Stimulated activated CD8-positive, alpha-beta memory T cell treated with anti-CD3 and anti-CD28 coated beads, Interleukin-4, amount 100 ng/mL, for 24 hours (primary cell): Measurements from ENCODE around the gene TTLL12.
"Not testable (repeated sequence)": the region's sequence is repeated elsewhere in the genome, so short reads cannot be mapped to it uniquely, and the experiment has no call there.

Experiments used
- DNase-seq: peaks from one replicate; pipeline ENCODE4 v3.0.0-alpha.2; 2020; ENCODE audit warnings: low read depth

TTLL12 gene

DNA sequence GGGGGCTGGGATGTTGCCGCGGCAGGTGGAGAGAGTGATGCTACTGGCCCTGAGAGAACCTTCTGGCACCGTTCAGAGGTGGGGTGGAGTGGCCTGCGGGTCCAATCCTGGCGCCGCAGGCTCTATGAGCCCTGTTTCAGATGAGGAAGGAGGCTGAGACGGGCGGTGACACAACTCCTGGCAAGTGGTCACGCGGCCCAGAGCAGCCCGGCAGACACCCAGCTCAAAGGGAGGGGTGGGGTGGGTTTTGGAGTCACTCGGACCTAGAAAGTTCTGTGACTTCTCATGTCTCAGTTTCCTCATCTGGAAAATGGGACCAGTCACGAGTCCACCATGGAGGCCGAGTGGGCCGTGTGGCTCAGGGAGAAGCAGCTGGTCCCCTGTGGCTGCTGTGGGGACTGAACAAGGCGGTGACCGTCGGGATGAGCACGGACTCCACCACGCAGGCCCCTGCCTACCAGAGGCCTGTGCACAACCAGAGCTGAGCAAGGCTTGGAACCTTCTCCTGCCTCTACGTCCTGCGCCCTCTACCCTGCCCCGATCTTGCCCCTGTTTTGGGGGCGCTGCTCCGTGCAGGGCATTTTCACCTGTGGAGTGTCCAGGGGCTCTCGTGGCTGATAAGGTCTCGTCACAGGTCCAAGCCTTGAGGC is 31.9 kb downstream of the TTLL12 start:
- no peak for DNase-seq

DNA sequence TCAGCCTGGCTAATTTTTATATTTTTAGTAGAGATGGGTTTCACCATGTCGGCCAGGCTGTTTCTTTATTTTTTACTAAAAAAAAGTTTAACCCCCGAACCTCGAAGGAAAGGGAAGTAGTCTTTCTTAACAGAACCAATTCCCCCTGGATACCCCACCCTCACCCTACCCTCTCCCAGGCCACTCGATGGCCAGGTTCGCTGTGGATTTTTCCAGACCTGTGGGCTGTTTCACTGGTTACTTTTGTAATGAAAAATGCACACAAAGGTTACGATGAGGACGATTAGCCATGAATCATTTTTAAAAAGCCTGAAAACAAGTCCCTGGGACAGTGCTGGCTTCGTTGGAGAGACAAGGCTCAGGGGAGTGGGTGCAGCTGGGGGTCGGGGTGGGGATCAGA is 33.0 kb downstream of the TTLL12 start:
- no peak for DNase-seq

DNA sequence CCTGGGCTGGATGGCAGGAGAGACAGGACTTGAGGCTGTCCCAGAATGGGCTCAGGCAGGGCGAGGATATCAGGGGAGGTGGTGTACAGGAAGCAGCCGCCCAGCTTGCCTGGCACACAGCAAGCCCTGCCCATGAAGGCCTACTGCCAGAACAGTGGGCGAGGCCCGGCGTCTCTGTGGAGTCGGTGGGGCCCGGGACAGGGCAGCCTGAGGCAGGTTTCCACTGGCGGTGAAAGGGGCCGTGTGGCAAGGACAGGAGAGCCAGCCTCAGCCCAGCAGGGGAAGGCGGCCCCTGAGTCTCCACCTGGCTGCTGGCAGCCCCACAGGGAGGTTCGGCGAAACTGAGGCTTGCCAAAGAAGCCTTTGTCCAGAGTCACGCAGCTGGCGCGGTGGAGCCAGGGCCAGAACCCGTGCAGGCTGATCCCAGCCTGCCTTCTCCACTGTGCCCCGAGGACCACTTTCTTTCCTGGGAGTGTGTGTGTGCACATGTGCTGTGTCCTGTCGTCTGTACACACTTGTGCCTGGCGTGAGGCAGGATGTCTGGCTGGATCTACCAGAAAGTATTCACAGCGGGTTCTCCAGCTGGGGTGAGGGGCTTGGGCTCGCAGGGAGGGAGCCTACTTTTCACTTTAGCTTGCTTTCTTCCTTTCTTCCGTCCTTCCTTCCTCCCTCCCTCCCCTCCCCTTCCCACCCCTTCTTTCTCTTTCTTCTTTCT is 34.4 kb downstream of the TTLL12 start:
- peak; percentile 39 for DNase-seq

DNA sequence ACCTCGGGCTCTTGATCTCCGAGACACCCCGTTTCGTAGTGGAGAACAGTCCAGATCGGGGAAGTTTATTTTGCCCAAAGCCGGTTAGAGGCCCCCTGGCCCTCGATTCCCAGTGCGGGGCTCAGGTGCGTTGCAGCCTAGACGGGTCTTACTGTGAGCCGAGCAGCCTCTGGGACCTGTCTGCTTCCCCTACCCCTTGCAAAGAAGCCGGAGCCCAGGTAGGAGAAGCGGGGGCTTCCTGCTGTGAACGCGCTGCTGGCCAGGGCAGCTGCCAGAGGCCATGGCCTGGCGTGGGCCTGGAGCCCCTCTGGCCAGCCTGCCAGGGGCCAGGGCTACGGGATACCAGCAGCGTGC is 35.0 kb downstream of the TTLL12 start:
- DNase-seq, result no peak

DNA sequence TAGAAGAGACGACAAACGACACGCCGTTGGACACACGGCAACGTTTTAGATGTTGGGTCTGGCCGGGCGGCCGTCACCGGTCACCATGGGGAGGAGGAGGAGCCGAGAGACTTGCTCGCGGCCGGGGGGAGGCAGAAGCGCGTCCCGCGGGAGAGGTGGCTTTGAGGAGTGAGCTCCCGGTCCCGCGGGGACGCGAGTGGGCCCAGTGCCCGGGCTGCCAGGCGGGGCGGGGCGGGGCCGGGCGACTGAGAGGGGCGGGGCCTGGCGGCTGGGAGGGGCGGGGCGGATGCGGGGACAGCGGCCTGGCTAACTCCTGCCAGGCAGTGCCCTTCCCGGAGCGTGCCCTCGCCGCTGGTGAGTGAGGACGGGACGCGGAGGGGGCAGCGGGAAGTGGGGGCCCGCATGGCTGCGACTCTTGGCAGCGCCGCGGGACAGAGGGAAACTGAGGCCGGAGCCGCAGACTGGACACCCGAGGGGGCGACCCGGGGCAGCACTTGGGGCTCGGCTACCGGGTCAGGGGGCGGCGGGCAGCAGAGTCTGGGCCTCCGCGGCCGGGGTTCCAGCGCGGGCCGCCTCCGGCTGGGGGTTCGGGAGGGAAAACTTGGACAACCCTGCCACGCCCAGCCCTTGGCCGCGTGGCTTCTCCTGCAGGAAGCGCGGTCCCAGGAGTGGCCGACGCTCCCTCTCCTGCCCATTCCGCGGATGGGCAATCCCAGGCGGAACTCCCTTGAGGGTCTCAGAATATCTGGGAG is 35.5 kb downstream of the TTLL12 start, which contains the start of gene TSPO:
TSPO (plus strand) TSS at position 309 of the 752 bp plus-strand sequence. CDS start 7,680 bp downstream, outside the sequence.
- DNase-seq, result peak; percentile 48

DNA sequence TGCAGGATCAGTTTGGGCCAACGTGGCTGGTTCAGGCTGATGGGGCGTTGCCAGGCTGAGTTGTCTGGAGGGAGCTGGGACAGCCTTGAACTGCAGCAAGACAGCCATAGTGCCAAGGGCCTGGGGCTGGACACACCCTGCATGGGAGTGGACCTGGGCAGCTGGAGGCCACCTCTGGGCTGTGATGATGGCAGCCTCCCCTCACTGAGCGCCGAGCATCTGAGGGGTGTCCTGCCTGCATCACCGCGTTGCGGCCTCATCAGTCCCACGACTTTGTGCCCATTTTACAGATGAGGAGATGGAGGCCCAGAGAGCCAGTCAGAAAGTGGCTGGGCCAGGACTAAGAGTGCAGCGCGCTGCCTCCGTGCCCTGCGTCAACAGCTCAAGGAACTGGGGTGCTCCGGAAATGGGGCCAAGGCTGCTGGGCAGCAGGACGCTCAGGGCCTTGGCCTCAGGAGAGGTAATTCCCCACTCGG is 36.2 kb downstream of the TTLL12 start:
- no peak for DNase-seq

DNA sequence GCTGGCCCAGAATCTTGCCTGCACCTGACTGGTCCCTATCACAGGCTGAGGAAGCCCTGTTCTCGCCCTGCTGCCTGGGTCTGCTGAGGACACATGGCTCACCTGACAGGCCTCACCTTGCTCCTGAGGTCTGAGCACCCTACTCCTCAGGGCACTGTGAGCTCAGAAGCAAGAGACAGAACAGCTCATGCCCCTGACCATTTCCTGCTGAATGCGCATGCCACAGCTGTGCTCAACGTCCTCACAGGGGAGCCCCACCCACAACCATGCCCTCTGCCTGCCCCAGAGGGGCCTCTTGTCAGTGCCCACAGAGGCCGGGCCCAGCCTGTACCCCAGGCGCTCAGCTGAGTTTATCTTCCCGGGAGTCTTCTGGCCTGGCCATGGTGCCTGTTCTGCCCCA is 38.4 kb downstream of the TTLL12 start:
- DNase-seq, result no peak

DNA sequence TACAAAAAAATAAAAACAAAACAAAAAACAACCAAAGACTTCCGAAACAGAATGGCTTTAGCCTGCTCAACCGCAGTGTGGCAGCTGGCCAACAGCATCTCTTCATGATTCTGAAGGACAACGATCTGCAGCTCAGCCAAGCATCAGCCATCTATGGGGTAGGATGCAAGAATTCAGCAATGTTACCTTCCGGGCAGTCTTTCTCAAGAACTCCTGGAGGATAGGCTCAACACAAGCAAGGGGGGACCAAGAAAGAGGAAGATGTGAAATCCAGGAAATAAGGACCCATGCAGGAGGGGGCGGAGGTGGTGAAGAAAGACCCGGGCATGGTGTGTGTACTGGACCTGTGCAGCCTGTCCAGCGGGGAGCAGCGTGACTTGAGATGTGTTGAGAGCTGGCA is 39.1 kb downstream of the TTLL12 start:
- DNase-seq, result no peak

DNA sequence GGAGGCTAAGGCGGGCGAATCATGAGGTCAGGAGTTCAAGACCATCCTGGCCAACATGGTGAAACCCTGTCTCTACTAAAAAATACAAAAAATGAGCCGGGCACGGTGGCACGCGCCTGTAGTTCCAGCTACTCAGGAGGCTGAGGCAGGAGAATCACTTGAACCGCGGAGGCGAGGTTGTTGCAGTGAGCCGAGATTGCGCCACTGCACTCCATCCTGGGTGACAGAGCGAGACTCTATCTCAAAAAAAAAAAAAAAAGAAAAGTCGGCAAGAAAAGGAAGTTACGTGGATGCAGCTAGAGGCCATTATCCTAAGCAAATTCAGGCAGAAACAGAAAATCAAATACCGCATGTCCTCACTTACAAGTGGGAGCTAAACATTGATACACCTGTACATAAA is 40.6 kb downstream of the TTLL12 start:
- DNase-seq, result not testable (repeated sequence)

DNA sequence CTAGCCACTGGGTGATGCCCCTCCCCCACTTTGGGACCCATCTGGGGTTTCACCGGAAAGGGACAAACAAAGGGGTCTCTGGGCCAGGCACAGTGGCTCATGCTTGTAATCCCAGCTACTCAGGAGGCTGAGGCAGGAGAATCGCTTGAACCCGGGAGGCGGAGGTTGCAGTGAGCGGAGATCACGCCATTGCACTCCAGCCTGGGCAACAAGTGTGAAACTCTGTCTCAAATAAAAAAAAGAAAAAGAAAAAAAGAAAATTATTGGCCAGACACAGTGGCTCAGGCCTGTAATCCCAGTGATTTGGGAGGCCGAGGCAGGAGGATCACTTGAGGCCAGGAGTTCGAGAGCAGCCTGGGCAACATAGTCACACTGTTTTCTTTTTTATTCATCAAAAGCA is 41.6 kb downstream of the TTLL12 start:
- not testable (repeated sequence) for DNase-seq

DNA sequence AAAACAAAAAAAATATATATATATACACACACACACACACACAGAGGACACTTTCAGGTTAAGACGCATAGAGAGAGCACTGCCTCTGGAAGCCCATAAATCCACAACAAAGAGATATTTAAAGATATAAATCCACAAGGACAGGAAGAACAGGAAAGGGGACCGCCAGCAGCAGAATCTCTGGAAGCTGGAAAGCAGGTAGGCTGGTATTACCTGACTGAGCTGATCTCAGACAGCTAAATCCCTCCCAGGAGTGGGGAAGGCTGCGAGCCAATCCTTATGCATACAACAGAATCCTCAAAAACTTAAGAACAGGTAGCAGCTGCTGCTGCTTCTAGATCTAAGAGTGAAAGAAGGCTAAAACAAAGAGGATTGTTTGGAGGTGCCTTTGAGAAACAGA is 42.0 kb downstream of the TTLL12 start:
- no peak for DNase-seq

DNA sequence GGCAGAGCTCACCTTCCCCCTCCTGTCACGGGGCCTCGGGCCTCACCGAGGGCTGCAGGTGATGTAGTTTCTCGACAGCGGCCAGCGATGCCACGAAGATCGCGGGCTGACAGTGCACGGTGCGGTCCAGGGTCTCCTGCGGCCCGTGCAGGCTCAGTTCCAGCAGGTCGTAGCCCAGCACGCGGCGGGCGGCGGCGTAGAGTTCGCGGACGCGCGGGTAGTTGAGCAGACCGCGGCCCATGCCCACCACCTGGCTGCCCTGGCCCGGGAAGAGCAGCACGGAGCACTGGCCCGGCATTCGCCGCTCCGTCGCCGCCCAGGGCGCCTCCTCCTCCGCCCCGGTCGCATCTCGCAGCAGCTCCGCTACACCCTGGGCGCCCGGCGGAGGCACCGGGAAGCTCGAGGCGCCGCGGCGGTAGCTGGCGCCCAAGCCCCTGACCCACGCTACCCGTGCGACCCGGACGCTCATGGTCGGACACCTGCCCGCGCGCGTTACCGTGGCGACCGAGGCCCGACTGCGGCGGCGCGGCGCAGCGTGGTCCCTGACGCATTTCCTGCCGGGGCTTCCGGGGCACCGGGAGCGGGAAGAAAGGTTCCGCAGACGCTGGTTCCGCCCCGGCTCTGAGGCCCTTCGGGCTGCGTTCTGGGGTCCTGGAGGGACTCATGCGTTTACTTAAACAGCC is 43.9 kb downstream of the TTLL12 start, which contains the start of gene MCAT:
MCAT (minus strand) TSS at position 519 of the 683 bp plus-strand sequence; CDS start at position 469, 50 bp downstream.
- DNase-seq, result peak; percentile 74

DNA sequence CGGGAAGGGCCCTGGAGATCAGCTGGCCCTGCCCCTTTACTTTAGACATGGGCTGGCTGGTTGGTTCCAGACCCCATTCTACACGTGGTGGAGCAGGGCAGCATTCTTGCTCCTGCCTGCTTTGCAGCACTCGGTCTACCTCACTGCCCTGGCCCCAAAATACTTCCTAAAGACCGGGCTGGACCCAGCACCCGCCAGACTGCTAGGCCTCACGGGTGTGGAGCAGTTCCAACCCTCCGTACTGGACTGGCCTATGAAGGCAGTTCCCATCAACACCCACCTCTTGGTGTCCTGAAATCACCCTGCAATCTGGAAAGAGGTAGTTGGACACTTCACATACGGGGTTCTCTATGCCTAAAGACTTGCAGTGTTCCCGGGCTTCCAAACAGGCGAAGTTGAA is 50.1 kb downstream of the TTLL12 start:
- no peak for DNase-seq

DNA sequence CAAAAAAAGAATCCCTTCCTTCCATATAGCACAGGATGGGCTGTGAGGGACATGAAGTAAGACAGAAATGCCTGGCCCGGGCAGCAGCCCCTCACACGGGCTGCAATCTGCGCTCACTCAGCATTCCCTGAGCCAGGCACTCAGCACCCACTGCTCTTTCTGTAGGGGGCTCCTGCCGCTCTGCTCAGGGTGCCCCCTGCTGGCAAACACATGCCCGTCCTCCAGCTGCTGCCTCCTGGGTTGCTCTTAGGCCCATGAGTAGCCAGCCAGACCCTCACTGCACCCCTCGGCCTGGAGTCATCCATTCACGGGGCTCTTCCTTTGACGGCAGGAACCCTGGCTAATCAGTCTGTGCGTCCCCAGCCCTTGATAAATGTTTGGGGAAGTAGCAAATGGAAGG is 50.7 kb downstream of the TTLL12 start:
- peak; percentile 34 for DNase-seq

DNA sequence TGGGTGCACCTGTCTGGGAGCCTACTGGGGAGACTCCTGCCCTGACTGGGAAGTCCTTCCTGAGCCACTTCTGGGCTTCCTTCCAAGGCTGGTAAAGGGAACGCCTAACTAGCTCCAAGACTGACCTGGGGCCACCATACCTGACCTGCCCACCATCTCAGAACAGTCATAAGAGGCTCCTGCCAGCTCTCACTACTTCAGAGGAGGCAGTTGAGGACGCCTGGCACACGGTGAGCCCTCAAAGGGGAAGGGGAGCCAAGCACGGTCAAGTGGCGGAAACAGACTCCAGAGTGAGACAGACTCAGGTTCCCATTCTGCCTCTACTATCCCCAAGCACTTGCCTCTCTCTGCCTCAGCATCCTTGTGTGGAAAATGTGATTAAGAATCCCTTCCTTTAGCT is 51.4 kb downstream of the TTLL12 start:
- no peak for DNase-seq

DNA sequence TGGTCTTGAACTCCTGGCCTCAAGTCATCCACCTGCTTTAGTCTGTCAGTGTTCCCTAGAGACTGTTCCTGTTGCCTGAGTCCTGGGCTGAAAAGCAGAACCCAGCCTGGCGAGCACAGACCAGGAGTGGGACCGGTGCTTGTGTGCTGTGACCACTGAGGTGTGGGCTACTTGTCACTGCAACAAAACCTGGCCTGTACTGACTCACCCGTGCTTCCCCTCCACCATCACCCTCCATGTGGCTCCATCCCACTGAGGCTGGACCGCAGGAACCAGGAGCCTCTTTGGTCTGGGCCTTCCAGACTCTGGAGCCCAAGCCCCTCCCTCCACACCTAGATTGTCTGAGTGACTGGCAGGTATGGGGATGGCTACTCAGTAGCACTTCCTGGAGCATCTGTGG is 52.4 kb downstream of the TTLL12 start:
- no peak for DNase-seq

DNA sequence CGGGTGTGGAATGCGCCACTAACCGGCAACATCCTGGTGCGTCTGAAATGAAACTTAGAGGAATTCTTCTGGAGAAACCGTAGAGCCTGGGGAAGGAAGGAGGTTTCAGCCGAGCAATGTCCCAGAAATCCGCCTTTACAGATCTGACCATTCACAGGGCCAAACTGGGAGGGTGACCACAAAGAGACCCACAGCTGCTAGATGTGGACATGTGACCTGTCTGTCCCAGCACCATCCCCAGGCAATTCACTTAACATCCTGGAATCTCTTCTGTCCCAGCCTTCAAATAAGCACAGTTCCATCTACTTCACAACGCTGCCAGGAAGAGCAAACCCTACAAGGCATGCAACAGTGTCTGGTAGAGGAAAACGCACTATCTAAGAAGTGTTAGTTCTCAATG is 53.5 kb downstream of the TTLL12 start:
- no peak for DNase-seq

DNA sequence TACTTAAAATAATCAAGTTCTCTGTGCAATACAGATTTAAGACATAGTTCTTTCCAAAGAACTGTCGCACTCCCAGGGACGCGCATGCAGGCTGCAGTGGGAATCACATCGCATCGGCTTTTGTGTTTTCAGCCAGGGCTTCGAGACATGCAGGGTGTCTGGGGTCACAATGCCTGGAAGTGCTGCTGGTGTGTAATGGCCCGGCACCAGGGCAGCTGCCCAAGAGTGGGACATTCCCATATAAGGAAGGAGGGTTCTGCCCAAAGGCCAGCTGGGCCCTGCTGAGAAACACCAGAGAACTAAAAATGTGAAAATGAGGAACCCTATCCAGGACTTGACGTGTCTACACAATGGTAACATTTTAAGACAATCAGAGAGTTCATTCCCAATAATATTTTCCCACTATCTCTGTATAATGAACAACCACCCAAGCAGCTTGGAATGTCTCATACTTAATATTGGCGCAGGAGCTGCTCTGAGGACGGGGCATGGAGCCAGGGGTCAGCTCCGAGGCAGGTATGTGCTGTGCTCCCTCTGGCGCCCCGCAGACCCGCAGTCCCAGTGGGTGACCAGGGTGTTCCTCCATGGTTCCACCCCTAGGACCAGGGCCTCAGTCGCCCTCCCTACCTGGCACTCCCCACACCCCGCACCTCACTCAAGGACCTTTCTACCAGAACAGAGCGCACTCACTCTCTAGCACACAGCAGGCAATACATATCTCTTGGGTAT is 55.0 kb downstream of the TTLL12 start:
- no peak for DNase-seq

DNA sequence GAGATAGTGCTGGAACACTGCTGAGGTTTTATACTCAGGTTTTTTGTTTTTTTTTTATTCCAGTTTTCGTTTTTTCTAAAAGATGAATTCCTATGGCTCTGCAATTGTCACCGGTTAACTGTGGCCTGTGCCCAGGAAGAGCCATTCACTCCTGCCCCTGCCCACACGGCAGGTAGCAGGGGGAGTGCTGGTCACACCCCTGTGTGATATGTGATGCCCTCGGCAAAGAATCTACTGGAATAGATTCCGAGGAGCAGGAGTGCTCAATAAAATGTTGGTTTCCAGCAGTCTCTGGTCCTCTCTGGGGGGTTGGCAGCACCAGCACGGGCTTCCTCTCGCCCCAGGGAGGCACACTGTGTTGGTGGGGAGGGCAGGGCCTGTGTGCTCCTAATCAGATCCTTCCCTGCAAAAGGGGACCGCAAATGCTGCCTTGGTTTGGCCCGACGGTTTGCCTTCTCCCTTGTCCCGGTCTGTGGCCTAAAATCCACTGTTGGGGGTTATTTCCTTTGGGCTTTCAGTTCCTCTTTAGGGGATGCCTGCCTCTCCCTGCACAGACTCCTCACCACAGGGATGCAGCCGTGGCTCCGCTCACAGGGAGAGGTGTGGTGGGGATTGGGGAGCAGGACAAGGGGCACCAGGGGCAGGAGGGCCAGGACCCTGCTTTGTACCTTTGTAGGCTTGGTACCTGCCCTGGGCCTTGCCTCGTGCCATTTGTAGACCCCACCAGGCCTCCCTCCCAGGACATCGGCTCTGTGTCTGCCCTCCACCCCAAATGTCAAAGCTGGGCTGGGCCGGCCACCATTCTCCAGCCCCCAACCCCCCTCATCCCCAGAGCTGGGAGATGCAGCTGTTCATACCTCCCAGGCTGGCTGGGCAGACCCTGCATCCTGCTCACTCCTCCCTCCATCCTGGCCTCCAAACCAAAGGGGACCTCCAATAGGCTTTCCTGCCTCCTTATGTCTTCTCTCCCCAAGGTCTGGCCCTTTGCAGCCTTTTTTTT is 57.2 kb downstream of the TTLL12 start:
- no peak for DNase-seq

DNA sequence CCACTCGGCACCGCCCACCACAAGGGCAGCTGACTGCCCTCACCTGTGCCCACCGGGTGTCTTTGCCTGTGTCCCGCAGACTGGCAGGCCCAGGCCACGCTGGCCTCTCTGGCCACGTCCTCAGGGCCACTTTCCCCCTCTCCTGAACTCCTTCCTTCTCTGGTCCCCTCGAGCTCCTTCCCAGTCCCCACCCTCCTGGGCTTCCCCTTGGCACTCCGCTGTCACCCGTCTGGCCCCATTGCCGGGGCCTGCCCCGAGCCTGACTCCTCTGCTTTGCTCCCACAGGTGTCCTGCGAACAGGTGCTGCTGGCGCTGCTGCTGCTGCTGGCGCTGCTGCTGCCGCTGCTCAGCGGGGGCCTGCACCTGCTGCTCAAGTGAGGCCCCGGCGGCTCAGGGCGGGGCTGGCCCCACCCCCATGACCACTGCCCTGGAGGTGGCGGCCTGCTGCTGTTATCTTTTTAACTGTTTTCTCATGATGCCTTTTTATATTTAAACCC is 58.0 kb downstream of the TTLL12 start:
- no peak for DNase-seq
